HepG2 (cell line): ENCODE measurements around the gene ZNF503. TPM values are rescaled to one million over a fixed set of nuclear protein-coding genes. Genes with fewer than 3 reads are reported as not detected.
A peak's percentile ranks its signal among the peaks of the same experiment; 100 is the strongest.

Experiments used
- ARID3A ChIP-seq: IDR thresholded peaks from 2 replicates; pipeline ENCODE4 v1.6.1; 2012; ENCODE audit warnings: low read depth, low read length, improper control_type of control experiment
- ARNT2 ChIP-seq: sonication (generic); formaldehyde crosslinking; IDR thresholded peaks from 2 replicates; pipeline ENCODE4 v1.8.0; 2022; ENCODE audit warnings: mild to moderate bottlenecking, low read depth, missing genetic modification reagents, moderate library complexity
- ATF5 ChIP-seq: sonication (generic); formaldehyde crosslinking; IDR thresholded peaks from 2 replicates; pipeline ENCODE4 v1.4.0; 2020; ENCODE audit warnings: mild to moderate bottlenecking, low read depth, missing genetic modification reagents
- DDIT3 ChIP-seq: sonication (generic); formaldehyde crosslinking; IDR thresholded peaks from 2 replicates; pipeline ENCODE4 v1.4.0; 2020; ENCODE audit warnings: mild to moderate bottlenecking, missing genetic modification reagents
- DMTF1 ChIP-seq: sonication (generic); formaldehyde crosslinking; IDR thresholded peaks from 2 replicates; pipeline ENCODE4 v1.4.0; 2020; ENCODE audit warnings: mild to moderate bottlenecking, missing genetic modification reagents
- DNMT3B ChIP-seq: conservative IDR thresholded peaks from 2 replicates; pipeline ENCODE4 v1.6.1; 2016; ENCODE audit warnings: missing biosample characterization, control low read depth
- GATAD1 ChIP-seq: IDR thresholded peaks from 2 replicates; pipeline ENCODE4 v1.6.1; 2016; ENCODE audit warnings: missing genetic modification reagents, missing compliant biosample characterization
- HOXA5 ChIP-seq: sonication (generic); formaldehyde crosslinking; IDR thresholded peaks from 2 replicates; pipeline ENCODE4 v1.4.0; 2020; ENCODE audit warnings: missing genetic modification reagents
- HOXD1 ChIP-seq: sonication (generic); formaldehyde crosslinking; IDR thresholded peaks from 2 replicates; pipeline ENCODE4 v1.5.0; 2020; ENCODE audit warnings: missing genetic modification reagents
- KDM2A ChIP-seq: sonication (generic); formaldehyde crosslinking; IDR thresholded peaks from 2 replicates; pipeline ENCODE4 v1.4.0; 2020; ENCODE audit warnings: low read depth, missing genetic modification reagents, borderline replicate concordance
- MYPOP ChIP-seq: sonication (generic); formaldehyde crosslinking; IDR thresholded peaks from 2 replicates; pipeline ENCODE4 v1.8.1; 2023; ENCODE audit warnings: mild to moderate bottlenecking, moderate library complexity, missing genetic modification reagents
- NFYB ChIP-seq: sonication (generic); formaldehyde crosslinking; IDR thresholded peaks from 2 replicates; pipeline ENCODE4 v1.4.0; 2020; ENCODE audit warnings: missing genetic modification reagents
- PREB ChIP-seq: sonication (generic); formaldehyde crosslinking; IDR thresholded peaks from 2 replicates; pipeline ENCODE4 v1.4.0; 2020; ENCODE audit warnings: missing genetic modification reagents
- RNF2 ChIP-seq: fragments of 450-650 bp; conservative IDR thresholded peaks from 2 replicates; pipeline ENCODE4 v1.6.1; 2016; ENCODE audit warnings: low read depth
- SSRP1 ChIP-seq: IDR thresholded peaks from 2 replicates; pipeline ENCODE4 v1.6.1; 2016; ENCODE audit warnings: control low read depth
- YY1 ChIP-seq: IDR thresholded peaks from 2 replicates; pipeline ENCODE4 v1.6.1; 2011; ENCODE audit warnings: low read length, low read depth, moderate library complexity, mild to moderate bottlenecking; ENCODE audit not compliant: insufficient read depth, insufficient replicate concordance
- ZNF569 ChIP-seq: sonication (generic); formaldehyde crosslinking; IDR thresholded peaks from 2 replicates; pipeline ENCODE4 v1.5.0; 2020; ENCODE audit warnings: mild to moderate bottlenecking, missing genetic modification reagents, moderate library complexity, borderline replicate concordance
- ZNF580 ChIP-seq: IDR thresholded peaks from 2 replicates; pipeline ENCODE4 v1.6.1; 2016; ENCODE audit warnings: low read depth, borderline replicate concordance
- ZNF761 ChIP-seq: sonication (generic); formaldehyde crosslinking; conservative IDR thresholded peaks from 2 replicates; pipeline ENCODE4 v1.4.0; 2020; ENCODE audit warnings: mild to moderate bottlenecking, missing genetic modification reagents
- polyA plus RNA-seq, 8 experiments: library from polyadenylated mRNA; depleted of rRNA in 3 of 8; stranded (reverse) in 7 of 8; unstranded in 1 of 8; fragments of >200 nt; fragmentation: Illumina TruSeq in 4 of 8; extraction: Trizol in 4 of 8; gene quantifications; 2 replicates each; pipeline versions ENCODE4 v1.2.1 to v1.2.3, GENCODE V29; 2011 to 2016; ENCODE audit warnings: low read depth in 4 of 8, missing spikeins in 1 of 8, mixed read lengths in 1 of 8; ENCODE audit not compliant: insufficient read depth in 1 of 8
- total RNA-seq, 5 experiments: library from RNA; depleted of rRNA; stranded (reverse); fragments of >200 nt; fragmentation: Illumina TruSeq; extraction: Trizol; gene quantifications; 2 replicates each; pipeline ENCODE4 v1.2.3, GENCODE V29; 2016; ENCODE audit warnings: low read depth in 1 of 5

The ZNF503 gene
- total and polyA plus RNA-seq, 2 of the 13 experiments (the other 11 are each of a cell fraction or from before 2014, with no cell fraction given), result 2.7 to 8.3 TPM

GRCh38 chr10:75404815-75405597 lies 3.4 kb upstream of the ZNF503 start (continued):
- TF ChIP-seq SSRP1 (CRISPR knock-in tag) (no peak), NFYB (CRISPR knock-in tag) (no peak), HOXA5 (peak; percentile 99), ARID3A (no peak), PREB (no peak), GATAD1 (0 out of 2 replicates have a peak, but pooled peaks have one; percentile 38), HOXD1 (CRISPR knock-in tag) (peak; percentile 98), ARNT2 (CRISPR knock-in tag) (peak; percentile 48; the same call in 1 of the 2 replicates), ZNF580 (0 out of 2 replicates have a peak, but pooled peaks have one; percentile 27), ZNF569 (CRISPR knock-in tag) (no peak), ZNF761 (CRISPR knock-in tag) (peak; percentile 31; the same call in 1 of the 2 replicates), KDM2A (CRISPR knock-in tag) (peak; percentile 79; the same call in 1 of the 2 replicates), MYPOP (CRISPR knock-in tag) (no peak), RNF2 (no peak), YY1 (peak; percentile 73), DNMT3B (CRISPR knock-in tag) (no peak), ATF5 (CRISPR knock-in tag) (0 out of 2 replicates have a peak, but pooled peaks have one; percentile 64), DDIT3 (CRISPR knock-in tag) (no peak), DMTF1 (CRISPR knock-in tag) (peak; percentile 51; the same call in 1 of the 2 replicates)
